Activated B cell treated with CpG ODN at 0.5 μM for 24 hours (primary cell): Measurements from ENCODE around the gene SNX27. TPM values are rescaled to one million over a fixed set of nuclear protein-coding genes. Genes with fewer than 3 reads are reported as not detected.

ENCODE experiments used
- ATAC-seq: fragments of 200-7000 bp; cut with Tn5 transposase; one replicate; pipeline ENCODE4 v1.10.0; 2021; ENCODE audit warnings: low read depth, mild to moderate bottlenecking, moderate library complexity
- CTCF ChIA-PET: fragments of 350-600 bp; sonication (Branson Sonifier 250); formaldehyde crosslinking; loops from one replicate; lab custom pipeline; 2021; ENCODE audit warnings: antibody characterized with exemption; lab: Charles Lee
- POLR2A ChIA-PET: fragments of 350-600 bp; sonication (Branson Sonifier 250); formaldehyde crosslinking; loops from one replicate; lab custom pipeline; 2021; ENCODE audit warnings: antibody characterized with exemption; lab: Charles Lee
- DNase-seq: peaks from one replicate; pipeline ENCODE4 v3.0.0; 2022
- H3K27ac Mint-ChIP-seq: one replicate; pipeline ENCODE4 v1.8.0; 2020; ENCODE audit warnings: mixed read lengths
- H3K27me3 Mint-ChIP-seq: one replicate; pipeline ENCODE4 v1.8.0; 2021; ENCODE audit warnings: mixed read lengths
- H3K36me3 Mint-ChIP-seq: one replicate; pipeline ENCODE4 v1.8.0; 2021; ENCODE audit warnings: low read depth, mixed read lengths
- H3K4me1 Mint-ChIP-seq: one replicate; pipeline ENCODE4 v1.8.0; 2021; ENCODE audit warnings: mixed read lengths
- H3K4me3 Mint-ChIP-seq: one replicate; pipeline ENCODE4 v1.8.0; 2020; ENCODE audit warnings: mild to moderate bottlenecking, mixed read lengths
- H3K9me3 Mint-ChIP-seq: one replicate; pipeline ENCODE4 v1.8.0; 2020; ENCODE audit warnings: mixed read lengths
- intact Hi-C: fragments of 100-400 bp; cut with micrococcal nuclease; formaldehyde crosslinking; loops from one replicate; pipeline ENCODE4 v1.15.1; 2024
- total RNA-seq: library from RNA; stranded (reverse); gene quantifications from 2 replicates; pipeline ENCODE4 v1.2.3, GENCODE V29; 2022
- TF ChIP-seq, protein P1 (sequence below): fragments of 200-600 bp; IDR thresholded peaks from one replicate; pipeline ENCODE4 v1.8.0; 2022; ENCODE audit warnings: antibody characterized with exemption, mild to moderate bottlenecking

SNX27 gene
- total RNA-seq, 1 donor from 2014 or later = 27.6 TPM

DNA sequence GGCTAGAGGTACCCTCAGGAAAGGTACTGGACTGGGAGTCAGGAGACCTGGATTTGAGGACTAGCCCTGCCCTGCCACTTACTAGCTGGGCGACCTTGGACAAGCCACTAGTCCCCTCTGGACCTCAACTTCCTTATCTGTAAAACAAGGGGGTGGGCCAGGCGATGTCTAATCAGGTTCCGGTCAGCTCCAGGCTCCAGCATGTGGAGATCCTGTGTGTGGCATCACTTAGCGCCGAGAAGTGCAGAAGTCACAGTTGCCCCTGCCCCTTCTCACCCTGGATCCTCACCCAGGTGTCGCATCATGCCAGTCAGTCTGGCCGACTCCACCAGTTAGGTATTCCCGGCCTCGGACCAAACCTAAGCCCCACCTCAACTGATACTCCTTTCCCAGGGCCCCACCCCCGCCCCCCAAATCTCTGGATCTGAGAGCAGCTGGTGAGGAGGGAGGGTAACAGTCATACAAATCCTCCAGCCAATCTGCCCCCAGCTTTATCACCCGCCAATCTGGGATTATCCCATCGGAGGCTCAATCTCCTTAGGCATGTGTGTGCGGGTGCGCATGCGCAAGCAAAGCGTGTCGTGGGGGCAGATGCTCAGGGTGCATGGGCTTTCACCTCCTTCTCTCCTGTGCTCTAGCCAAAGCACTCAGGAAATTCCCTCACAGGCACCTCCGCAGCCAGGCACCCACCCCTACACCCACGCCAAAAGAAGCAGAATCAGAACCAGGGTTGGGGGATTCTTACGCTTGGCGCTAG is 99.4 kb downstream of the SNX27 start:
- Mint-ChIP-seq H3K9me3 (no peaks in the 10 kb centered on the region), H3K4me1 (peaks cover 5% of the 10 kb centered on the region), H3K4me3 (no peak overlapping the region), H3K27me3 (peaks cover 13% of the 10 kb centered on the region), H3K36me3 (no peaks in the 10 kb centered on the region), H3K27ac (no peak overlapping the region)
- DNase-seq (no peak), ATAC-seq (no peak)
- ChIA-PET POLR2A (no interaction called here), CTCF (no interaction called here)
- TF ChIP-seq, protein P1, sequence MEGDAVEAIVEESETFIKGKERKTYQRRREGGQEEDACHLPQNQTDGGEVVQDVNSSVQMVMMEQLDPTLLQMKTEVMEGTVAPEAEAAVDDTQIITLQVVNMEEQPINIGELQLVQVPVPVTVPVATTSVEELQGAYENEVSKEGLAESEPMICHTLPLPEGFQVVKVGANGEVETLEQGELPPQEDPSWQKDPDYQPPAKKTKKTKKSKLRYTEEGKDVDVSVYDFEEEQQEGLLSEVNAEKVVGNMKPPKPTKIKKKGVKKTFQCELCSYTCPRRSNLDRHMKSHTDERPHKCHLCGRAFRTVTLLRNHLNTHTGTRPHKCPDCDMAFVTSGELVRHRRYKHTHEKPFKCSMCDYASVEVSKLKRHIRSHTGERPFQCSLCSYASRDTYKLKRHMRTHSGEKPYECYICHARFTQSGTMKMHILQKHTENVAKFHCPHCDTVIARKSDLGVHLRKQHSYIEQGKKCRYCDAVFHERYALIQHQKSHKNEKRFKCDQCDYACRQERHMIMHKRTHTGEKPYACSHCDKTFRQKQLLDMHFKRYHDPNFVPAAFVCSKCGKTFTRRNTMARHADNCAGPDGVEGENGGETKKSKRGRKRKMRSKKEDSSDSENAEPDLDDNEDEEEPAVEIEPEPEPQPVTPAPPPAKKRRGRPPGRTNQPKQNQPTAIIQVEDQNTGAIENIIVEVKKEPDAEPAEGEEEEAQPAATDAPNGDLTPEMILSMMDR = no peak
- intact Hi-C loops = no loop called here

DNA sequence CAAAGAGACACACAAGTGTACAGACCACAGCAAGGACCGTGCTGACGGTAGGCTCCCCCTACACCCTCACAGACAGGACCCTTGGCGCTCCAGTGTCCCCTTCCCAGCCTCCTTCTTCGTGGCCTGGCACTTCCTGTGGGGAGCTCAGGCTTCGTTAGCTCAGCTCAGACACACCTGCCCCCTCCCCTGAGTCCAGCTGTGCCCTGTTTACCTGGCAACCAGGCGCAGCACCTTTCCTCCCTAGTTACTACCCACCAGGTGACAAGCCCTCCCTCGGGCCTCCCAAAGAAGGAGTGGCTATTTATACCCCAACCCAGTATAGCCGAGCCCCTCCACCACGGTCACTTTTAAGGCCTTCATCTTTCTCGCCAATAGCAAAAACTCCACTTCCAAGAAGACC is 100.1 kb downstream of the SNX27 start:
- Mint-ChIP-seq H3K27me3 (peaks cover 17% of the 10 kb centered on the region), H3K27ac (no peak overlapping the region), H3K4me1 (peaks cover 3% of the 10 kb centered on the region), H3K9me3 (no peaks in the 10 kb centered on the region), H3K36me3 (no peaks in the 10 kb centered on the region), H3K4me3 (no peak overlapping the region)
- ChIA-PET POLR2A (no interaction called here), CTCF (no interaction called here)
- intact Hi-C loops = no loop called here
- ATAC-seq = no peak
- DNase-seq = no peak
- TF ChIP-seq, protein P1 = no peak

DNA sequence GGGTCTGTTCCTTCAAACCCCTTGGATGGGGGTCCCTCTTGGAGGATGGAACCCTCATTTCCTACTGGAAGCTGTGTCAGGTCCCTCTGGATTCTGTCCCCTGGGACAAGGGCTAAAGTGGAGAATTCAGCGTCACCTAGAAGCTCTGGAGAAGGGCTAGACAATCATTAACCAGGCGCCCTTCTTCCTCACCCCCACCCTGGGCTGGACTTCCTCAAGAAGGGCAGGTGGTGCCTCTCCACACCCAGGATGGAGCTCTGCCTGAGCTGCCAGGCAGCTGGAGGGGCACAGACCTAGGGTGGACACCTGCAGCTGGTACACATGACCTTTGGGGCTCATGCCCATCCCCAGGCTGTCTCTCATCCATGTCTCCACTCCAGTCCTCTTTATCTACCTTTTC is 101.2 kb downstream of the SNX27 start:
- no peak overlapping the region for H3K27ac Mint-ChIP-seq
- H3K27me3 Mint-ChIP-seq = peaks cover 27% of the 10 kb centered on the region
- POLR2A ChIA-PET = no interaction called here

DNA sequence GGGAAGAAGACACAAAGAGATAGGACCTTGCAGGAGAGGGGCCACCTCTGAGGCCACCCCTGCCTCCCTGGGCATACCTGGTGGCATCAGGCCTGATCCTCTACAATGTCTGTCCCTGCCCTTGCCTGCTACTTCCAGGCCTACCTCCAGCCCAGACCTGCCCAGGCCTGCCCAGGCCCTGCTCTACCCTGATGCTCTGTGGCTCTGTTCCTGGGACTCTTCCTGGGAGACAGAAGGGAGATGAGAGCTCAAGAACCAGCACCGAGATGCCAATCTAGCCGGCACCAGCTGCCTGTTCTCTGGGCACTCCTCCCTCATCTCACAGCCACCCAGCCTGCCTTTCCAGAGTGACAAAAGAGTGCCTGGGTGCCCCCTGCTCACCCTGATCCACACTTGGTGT is 102.0 kb downstream of the SNX27 start:
- Mint-ChIP-seq H3K4me1 (peaks cover 5% of the 10 kb centered on the region), H3K27me3 (peaks cover 34% of the 10 kb centered on the region), H3K36me3 (no peaks in the 10 kb centered on the region), H3K27ac (no peak overlapping the region), H3K9me3 (no peaks in the 10 kb centered on the region), H3K4me3 (no peak overlapping the region)
- ChIA-PET CTCF (no interaction called here), POLR2A (no interaction called here)
- DNase-seq (no peak), ATAC-seq (no peak)
- TF ChIP-seq, protein P1 = no peak
- intact Hi-C loops = no loop called here

More for the DNA sequence above, 101.2 kb downstream of the SNX27 start:
- Mint-ChIP-seq H3K36me3 (no peaks in the 10 kb centered on the region), H3K9me3 (no peaks in the 10 kb centered on the region), H3K4me1 (peaks cover 5% of the 10 kb centered on the region), H3K4me3 (no peak overlapping the region)
- ATAC-seq = no peak
- TF ChIP-seq, protein P1 = no peak
- CTCF ChIA-PET = no interaction called here
- intact Hi-C loops = no loop called here
- no peak for DNase-seq

DNA sequence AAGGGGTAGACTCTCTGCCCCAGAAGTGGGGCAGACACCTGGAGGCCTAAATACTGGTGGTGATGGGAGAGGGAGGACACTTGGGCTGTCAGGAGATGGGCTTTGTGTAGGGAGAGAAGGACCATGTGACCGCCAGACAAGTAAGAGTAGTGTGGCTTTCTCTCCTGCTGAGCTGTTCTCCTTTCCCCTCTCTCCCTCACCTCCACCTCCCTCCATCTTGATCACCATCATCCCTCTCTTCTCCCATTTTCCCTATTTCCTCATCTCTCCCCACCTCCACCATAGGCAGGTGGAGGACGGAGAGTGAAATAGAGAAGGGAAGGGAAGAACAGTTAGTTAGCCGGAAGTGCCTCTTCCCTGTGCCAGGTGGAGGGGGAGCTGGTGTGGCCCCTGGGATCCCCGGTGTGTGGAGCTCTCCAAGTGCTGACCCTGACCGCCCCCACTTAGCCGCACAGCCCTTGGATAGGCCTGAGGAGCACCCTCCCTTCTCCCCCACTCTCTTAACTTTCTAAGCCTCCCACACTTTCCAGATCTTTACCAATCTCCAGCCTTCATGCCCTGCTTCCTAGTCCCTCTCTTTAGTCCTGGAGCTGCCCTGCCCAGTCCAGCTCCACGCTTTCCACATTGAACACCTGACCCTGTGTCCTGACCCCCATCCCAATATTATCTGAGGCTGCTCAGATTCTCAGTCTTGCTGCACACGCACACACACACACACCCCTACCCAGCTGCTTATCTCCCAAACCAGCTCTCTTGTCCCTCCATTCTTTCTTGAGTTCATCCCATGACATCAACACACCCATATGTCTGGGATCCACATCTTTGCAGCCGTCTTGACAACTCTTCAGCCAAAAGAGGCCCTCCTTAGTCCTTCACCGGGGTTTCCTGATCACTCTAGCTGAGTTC is 103.2 kb downstream of the SNX27 start:
- H3K4me1 Mint-ChIP-seq = peaks cover 6% of the 10 kb centered on the region
- H3K9me3 Mint-ChIP-seq = no peaks in the 10 kb centered on the region
- intact Hi-C loops = no loop called here
- ATAC-seq (no peak), DNase-seq (no peak)
- POLR2A ChIA-PET = no interaction called here
- CTCF ChIA-PET = interaction anchor here (0.7 kb wide), 1 partner anchor 20 kb away, joined by 3 read pairs; no protein-coding TSS in a partner anchor
- no peak overlapping the region for H3K4me3 Mint-ChIP-seq
- no peak overlapping the region for H3K27ac Mint-ChIP-seq
- no peaks in the 10 kb centered on the region for H3K36me3 Mint-ChIP-seq
- TF ChIP-seq, protein P1 = no peak
- H3K27me3 Mint-ChIP-seq = peaks cover 39% of the 10 kb centered on the region
